NCI-H510A (cell line): Measurements from ENCODE around the gene UMODL1.
A peak's percentile ranks its signal among the peaks of the same experiment; 100 is the strongest.

Source experiments
- DNase-seq: peaks from one replicate; lab custom pipeline; 2025; lab: John Stamatoyannopoulos, UW

The UMODL1 gene

GRCh38 chr21:42071146-42071737 is at the start of gene UMODL1:
TSS of gene UMODL1 (plus strand) at chr21:42071317. CDS start at chr21:42071317, 0 bp downstream.
- DNase-seq = no peak

- peak; percentile 32 for DNase-seq
Observed at GRCh38 chr21:42021371-42022090, 49.6 kb upstream of the UMODL1 start.

GRCh38 chr21:42022091-42022430 is 49.1 kb upstream of the UMODL1 start:
- DNase-seq = no peak

- DNase-seq = no peak
Observed at GRCh38 chr21:42022906-42023305, 48.2 kb upstream of the UMODL1 start.

GRCh38 chr21:42025376-42026081 is 45.6 kb upstream of the UMODL1 start:
- no peak for DNase-seq

- DNase-seq = no peak
Observed at GRCh38 chr21:42026082-42026435, 45.1 kb upstream of the UMODL1 start.

- no peak for DNase-seq
Observed at GRCh38 chr21:42027085-42027821, 43.9 kb upstream of the UMODL1 start.

GRCh38 chr21:42027822-42028765 is 43.0 kb upstream of the UMODL1 start:
- no peak for DNase-seq

- DNase-seq = no peak
Observed at GRCh38 chr21:42028766-42029425, 42.2 kb upstream of the UMODL1 start.

- no peak for DNase-seq
Observed at GRCh38 chr21:42030311-42030710, 40.8 kb upstream of the UMODL1 start.

GRCh38 chr21:42031241-42031640 is 39.9 kb upstream of the UMODL1 start:
- no peak for DNase-seq

GRCh38 chr21:42031816-42032215 is 39.3 kb upstream of the UMODL1 start:
- DNase-seq = no peak

GRCh38 chr21:42032266-42032665 is 38.9 kb upstream of the UMODL1 start:
- no peak for DNase-seq

- no peak for DNase-seq
Observed at GRCh38 chr21:42032968-42033367, 38.1 kb upstream of the UMODL1 start.

- DNase-seq = no peak
Observed at GRCh38 chr21:42036313-42036712, 34.8 kb upstream of the UMODL1 start.

- no peak for DNase-seq
Observed at GRCh38 chr21:42037516-42037915, 33.6 kb upstream of the UMODL1 start.

- no peak for DNase-seq
Observed at GRCh38 chr21:42037943-42038342, 33.2 kb upstream of the UMODL1 start.

- no peak for DNase-seq
Observed at GRCh38 chr21:42038393-42038792, 32.7 kb upstream of the UMODL1 start.

- no peak for DNase-seq
Observed at GRCh38 chr21:42038826-42039425, 32.2 kb upstream of the UMODL1 start.

- DNase-seq = no peak
Observed at GRCh38 chr21:42039470-42039901, 31.6 kb upstream of the UMODL1 start.
